WTC11 (cell line): ENCODE measurements around the gene DMAC1.

Source experiments
- JUN ChIP-seq: sonication (generic); formaldehyde crosslinking; IDR thresholded peaks from 2 replicates; pipeline ENCODE4 v1.8.0; 2023; ENCODE audit warnings: mild to moderate bottlenecking, missing genetic modification reagents
- TCF7 ChIP-seq: sonication (generic); formaldehyde crosslinking; IDR thresholded peaks from 2 replicates; pipeline ENCODE4 v1.8.0; 2022; ENCODE audit warnings: mild to moderate bottlenecking, low read depth, missing genetic modification reagents, moderate library complexity
- ZBTB21 ChIP-seq: sonication (generic); formaldehyde crosslinking; IDR thresholded peaks from 2 replicates; pipeline ENCODE4 v1.8.1; 2023; ENCODE audit warnings: mild to moderate bottlenecking, missing genetic modification reagents, borderline replicate concordance
- ZNF416 ChIP-seq: fragments of 250-450 bp; sonication (Bioruptor Pico); IDR thresholded peaks from 2 replicates; pipeline ENCODE4 v1.9.0; 2021; ENCODE audit warnings: mild to moderate bottlenecking, inconsistent platforms
- TF ChIP-seq, protein P1 (sequence below): fragments of 200-600 bp; IDR thresholded peaks from 2 replicates; pipeline ENCODE4 v1.8.0; 2022; ENCODE audit warnings: antibody characterized with exemption

DNA sequence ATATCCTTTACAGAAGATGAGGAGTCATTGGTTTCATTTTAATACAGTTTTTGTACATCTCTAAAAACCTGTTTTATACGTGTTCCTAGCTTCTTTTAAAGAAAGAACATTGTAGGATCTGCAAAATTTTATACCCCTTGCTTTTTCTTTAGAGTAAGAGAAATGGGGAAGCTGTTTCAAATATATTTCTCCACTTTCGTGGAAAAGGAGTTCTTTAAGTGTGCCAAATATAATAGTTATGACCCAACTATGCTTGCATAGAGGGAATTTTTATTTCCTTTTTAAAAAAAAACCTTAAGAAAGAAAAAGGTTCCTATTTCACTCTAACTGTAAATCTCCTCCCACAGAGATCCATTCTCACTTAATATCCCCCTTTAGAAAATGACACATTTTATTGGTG is 27.5 kb upstream of the DMAC1 start:
- TF ChIP-seq, protein P1, sequence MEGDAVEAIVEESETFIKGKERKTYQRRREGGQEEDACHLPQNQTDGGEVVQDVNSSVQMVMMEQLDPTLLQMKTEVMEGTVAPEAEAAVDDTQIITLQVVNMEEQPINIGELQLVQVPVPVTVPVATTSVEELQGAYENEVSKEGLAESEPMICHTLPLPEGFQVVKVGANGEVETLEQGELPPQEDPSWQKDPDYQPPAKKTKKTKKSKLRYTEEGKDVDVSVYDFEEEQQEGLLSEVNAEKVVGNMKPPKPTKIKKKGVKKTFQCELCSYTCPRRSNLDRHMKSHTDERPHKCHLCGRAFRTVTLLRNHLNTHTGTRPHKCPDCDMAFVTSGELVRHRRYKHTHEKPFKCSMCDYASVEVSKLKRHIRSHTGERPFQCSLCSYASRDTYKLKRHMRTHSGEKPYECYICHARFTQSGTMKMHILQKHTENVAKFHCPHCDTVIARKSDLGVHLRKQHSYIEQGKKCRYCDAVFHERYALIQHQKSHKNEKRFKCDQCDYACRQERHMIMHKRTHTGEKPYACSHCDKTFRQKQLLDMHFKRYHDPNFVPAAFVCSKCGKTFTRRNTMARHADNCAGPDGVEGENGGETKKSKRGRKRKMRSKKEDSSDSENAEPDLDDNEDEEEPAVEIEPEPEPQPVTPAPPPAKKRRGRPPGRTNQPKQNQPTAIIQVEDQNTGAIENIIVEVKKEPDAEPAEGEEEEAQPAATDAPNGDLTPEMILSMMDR = no peak
- TF ChIP-seq ZNF416 (no peak), TCF7 (no peak), JUN (no peak), ZBTB21 (CRISPR knock-in tag) (no peak)
